Left ventricle myocardium superior (tissue), 1 donor: Measurements from ENCODE around the gene MSTO1. TPM values are rescaled to one million over a fixed set of nuclear protein-coding genes. Genes with fewer than 3 reads are reported as not detected.
"Not testable (repeated sequence)": the region's sequence is repeated elsewhere in the genome, so short reads cannot be mapped to it uniquely, and the experiment has no call there.

ENCODE experiments used
- ATAC-seq: fragments of 200-7000 bp; cut with Tn5 transposase; one replicate; pipeline ENCODE4 v1.9.1; 2020; ENCODE audit warnings: mild to moderate bottlenecking, moderate library complexity
- DNase-seq: peaks from one replicate; pipeline ENCODE4 v3.0.0-alpha.2; 2020
- intact Hi-C: fragments of 100-400 bp; cut with micrococcal nuclease; formaldehyde crosslinking; loops from one replicate; pipeline ENCODE4 v1.11.0; 2022
- total RNA-seq: library from RNA; stranded (reverse); fragmentation: NEBNext Ultra II Directional; extraction: Animal tissue kit (Norgen Biotek cat#: 25700); gene quantifications from one replicate; pipeline ENCODE4 v1.2.1, GENCODE V29; 2021
- donor health status: DM: no; HTN: yes; CAD: no; lungs with severe emphysema.

MSTO1 gene
- total RNA-seq, 1 donor from 2014 or later, result 9.4 TPM

GRCh38 chr1:155607708-155608107 is 2.3 kb upstream of the MSTO1 start:
- DNase-seq (no peak), ATAC-seq (no peak)
- intact Hi-C loops, result no loop called here

GRCh38 chr1:155608888-155609225 is 1.2 kb upstream of the MSTO1 start:
- ATAC-seq, result no peak
- DNase-seq, result no peak
- intact Hi-C loops, result no loop called here

- intact Hi-C loops, DNase-seq: not testable (repeated sequence)
- peak; percentile 49 for ATAC-seq
Measured at GRCh38 chr1:155610257-155610647, 234 bp downstream of the MSTO1 start.

- intact Hi-C loops, DNase-seq, ATAC-seq: not testable (repeated sequence)
Measured at GRCh38 chr1:155613226-155613625, 3.2 kb downstream of the MSTO1 start.

- intact Hi-C loops, result no loop called here
- ATAC-seq, result no peak
- no peak for DNase-seq
Measured at GRCh38 chr1:155622191-155622590, 12.2 kb downstream of the MSTO1 start.

GRCh38 chr1:155623357-155623756 is 13.3 kb downstream of the MSTO1 start:
- intact Hi-C loops, result no loop called here
- ATAC-seq, result no peak
- DNase-seq, result no peak

- ATAC-seq, DNase-seq: not testable (repeated sequence)
Measured at GRCh38 chr1:155626428-155626827, 16.4 kb downstream of the MSTO1 start.

GRCh38 chr1:155636397-155637153 is 26.6 kb downstream of the MSTO1 start:
- no peak for ATAC-seq
- intact Hi-C loops, result no loop called here
- DNase-seq, result no peak

More at GRCh38 chr1:155626428-155626827, 16.4 kb downstream of the MSTO1 start:
- intact Hi-C loops, result not testable (repeated sequence)

- ATAC-seq (no peak), DNase-seq (no peak)
- intact Hi-C loops, result no loop called here
Measured at GRCh38 chr1:155640367-155640766, 30.3 kb downstream of the MSTO1 start.

GRCh38 chr1:155642559-155643180 is 32.7 kb downstream of the MSTO1 start:
- DNase-seq, ATAC-seq, intact Hi-C loops: not testable (repeated sequence)

GRCh38 chr1:155643230-155643629 is 33.2 kb downstream of the MSTO1 start:
- ATAC-seq (no peak), DNase-seq (no peak)
- intact Hi-C loops, result no loop called here

GRCh38 chr1:155645034-155645598 is 35.1 kb downstream of the MSTO1 start:
- intact Hi-C loops, result no loop called here
- DNase-seq, result no peak
- ATAC-seq, result no peak

GRCh38 chr1:155645648-155646047 is 35.6 kb downstream of the MSTO1 start:
- ATAC-seq (peak; percentile 39), DNase-seq (peak; percentile 48)
- intact Hi-C loops, result no loop called here

GRCh38 chr1:155646307-155646706 is 36.3 kb downstream of the MSTO1 start:
- ATAC-seq, result peak; percentile 49
- intact Hi-C loops, result no loop called here
- DNase-seq, result peak; percentile 48

- intact Hi-C loops, result no loop called here
- no peak for DNase-seq
Measured at GRCh38 chr1:155648207-155649147, 38.5 kb downstream of the MSTO1 start.

GRCh38 chr1:155649676-155650075 is 39.7 kb downstream of the MSTO1 start:
- intact Hi-C loops, result no loop called here
- ATAC-seq (no peak), DNase-seq (no peak)

More at GRCh38 chr1:155648207-155649147, 38.5 kb downstream of the MSTO1 start:
- ATAC-seq, result peak; percentile 87

- DNase-seq (no peak), ATAC-seq (no peak)
- intact Hi-C loops, result no loop called here
Measured at GRCh38 chr1:155650231-155650757, 40.3 kb downstream of the MSTO1 start.

- ATAC-seq, result no peak
- intact Hi-C loops, result no loop called here
- DNase-seq, result no peak
Measured at GRCh38 chr1:155651861-155652661, 42.0 kb downstream of the MSTO1 start.
